Stimulated activated CD8-positive, alpha-beta memory T cell treated with anti-CD3 and anti-CD28 coated beads, Interleukin-7, amount 100 ng/mL, for 24 hours (primary cell): Measurements from ENCODE around the gene TGM4.

Experiments
- DNase-seq: peaks from one replicate; pipeline ENCODE4 v3.0.0-alpha.2; 2020; ENCODE audit warnings: low read depth

TGM4 gene

DNA sequence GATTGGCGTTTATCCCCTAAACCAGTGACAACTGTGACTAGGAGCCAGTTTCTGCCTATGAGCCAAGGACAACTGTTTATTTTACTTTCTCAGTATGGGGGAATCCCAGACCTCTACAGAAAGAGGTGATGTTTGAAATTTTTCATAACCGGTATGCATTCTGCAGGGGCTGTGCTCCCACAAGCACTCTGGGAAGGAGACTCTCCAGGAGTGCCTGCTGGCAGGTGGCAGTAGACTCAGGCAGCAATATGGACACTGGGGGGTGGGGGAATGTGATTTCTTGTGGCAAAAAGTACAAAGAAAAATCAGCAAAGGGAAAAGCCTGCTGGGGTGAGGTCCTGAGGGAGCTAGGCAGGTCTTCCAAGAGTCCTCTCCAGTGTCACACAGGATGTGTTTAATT lies 5.9 kb downstream of the TGM4 start:
- no peak for DNase-seq

DNA sequence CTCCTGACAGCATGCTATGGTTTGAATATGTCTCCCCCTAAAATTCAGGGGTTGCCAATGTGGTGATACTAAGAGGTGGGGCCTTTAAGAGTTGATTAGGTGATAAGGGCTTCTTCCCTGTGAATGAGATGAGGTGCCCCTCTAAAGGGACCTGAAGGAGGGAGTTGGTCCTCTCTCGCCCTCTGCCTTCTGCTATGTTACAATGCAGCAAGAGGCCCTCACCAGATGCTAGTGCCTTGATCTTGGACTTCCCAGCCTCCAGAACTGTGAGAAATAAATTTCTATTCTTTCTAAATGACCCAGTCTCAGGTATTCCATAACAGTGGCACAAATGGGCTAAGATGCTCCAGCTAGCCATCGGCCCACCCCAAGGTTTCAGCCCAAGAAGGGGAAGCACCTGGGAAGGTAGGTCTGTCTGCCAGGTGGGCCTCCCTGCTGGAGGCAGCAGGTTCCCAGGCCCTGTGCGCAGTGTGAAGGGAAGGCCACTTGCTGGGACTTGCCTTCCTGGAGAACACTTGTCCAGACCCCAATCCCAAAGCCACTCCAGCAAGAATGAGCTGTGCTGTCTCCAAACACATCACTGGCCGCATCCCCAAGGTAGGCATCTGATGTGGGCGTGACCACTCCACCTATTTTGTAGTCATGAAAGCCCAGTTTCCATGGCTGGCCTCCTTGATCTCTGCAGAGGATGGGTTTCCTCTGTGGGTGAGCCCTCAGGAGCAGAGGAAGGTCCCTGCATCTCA lies 9.0 kb downstream of the TGM4 start:
- DNase-seq: no peak

DNA sequence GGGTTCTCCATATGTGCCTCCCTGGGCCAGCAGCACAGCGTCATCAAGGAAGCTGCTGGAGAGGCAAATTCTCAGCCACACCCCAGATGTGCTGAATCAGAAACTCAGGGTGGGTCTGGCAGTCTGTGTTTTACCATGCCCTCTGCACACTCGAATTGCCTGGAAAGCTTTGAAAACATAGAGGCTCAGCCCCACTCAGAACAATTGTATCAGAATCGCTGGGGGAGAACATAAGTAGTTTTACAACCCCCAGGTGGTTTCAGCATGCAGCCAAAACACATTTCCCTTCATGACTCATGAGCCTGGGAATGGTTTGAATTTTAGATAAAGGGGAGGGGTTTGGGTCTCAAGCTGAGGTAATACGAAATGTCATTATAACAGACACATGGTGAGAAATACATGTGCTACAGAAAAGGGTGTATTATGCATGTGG lies 9.6 kb downstream of the TGM4 start:
- no peak for DNase-seq

DNA sequence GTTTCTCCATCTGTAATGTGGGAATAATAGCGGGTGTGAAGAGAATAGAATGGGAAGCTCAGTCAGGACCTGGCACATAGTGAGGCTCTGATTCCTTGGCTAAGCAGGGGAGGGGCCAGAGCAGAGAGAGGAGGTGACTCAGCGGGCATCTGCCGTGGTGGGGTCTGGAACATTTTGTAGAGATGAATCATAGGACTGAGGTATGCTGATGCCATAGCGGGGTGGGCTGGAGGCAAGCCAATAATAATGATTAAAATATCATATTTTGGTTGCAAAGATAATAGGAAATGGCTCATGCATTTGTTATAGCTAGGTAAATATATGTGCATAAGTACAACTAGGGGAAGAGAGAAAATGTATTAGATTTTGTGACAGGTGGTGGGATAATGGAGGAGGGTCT lies 11.2 kb downstream of the TGM4 start:
- DNase-seq: no peak

DNA sequence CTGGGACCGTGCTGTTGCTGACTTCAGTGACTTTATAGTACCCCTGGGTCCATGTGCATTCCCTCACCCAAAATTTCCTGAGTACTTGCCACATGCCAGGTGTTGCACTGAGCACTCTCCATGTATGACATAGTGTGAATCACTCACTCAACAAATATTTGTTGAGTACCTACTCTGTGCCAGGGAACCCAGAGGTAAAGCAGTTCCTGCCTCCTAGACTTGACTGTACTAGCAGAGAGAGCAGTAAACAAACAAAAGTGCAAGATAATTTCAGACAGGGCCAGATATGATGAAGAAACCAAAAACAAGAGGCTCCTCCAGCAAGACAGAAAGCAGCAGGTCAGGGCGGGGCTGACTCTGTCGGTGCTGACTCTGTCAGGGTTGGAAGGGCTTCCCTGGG lies 12.2 kb downstream of the TGM4 start:
- DNase-seq: no peak

DNA sequence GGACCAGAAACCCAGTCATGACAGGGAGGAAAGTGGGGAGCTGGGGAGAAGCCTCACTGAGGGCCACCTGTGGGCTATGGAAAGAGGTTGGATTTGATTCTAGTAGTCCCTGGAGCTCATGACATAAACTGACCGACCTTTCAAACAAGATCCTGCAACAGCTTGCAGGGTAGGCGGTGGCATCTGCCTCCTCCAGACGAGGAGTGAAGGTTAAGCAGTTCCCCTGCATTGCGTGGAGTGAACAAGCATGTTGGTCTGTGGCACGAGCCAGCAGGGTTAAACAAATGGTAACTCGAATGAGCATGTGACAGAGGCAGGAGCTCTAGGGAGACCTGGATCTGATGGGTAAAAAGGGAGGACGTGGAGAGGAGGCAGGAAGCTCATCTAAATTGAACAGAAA lies 12.7 kb downstream of the TGM4 start:
- DNase-seq: no peak

DNA sequence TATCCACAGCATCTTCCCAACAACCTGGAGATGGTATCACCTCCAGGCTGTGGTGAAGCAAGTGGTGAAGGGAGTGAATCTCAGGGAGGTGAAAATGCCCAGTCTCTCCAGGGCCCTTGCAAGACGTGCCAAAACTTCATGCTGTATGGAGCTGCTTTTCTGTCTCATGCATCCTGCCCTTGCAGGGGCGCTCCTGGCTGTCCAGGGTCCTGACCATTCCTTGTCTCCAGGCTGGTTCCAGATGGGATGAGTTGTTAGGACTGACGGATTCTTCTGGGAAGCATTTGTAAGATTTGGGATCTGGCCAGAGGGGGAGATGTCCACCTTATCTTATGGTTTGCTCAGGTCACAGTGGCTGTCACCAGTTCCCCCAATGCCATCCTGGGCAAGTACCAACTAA lies 15.8 kb downstream of the TGM4 start:
- DNase-seq: no peak

DNA sequence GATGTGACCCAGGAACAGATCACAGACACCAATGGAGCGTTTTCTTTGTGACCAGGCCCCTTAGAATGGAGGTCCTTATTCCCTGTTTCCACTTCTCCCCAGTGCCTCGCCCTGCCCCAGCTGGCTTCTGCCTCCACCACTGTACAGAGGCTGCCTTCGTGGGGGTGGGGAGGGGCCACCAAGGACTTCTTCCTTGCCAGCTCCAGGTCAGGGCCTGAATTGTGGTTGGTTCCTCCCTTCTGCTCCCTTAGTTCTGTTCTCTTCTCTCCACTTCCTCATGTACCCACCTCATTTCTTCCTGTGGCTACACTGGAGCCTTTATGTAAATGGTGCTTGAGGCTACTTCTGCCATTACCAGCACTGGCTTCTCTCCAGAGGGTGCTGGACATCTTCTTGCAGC lies 16.4 kb downstream of the TGM4 start:
- DNase-seq: no peak

DNA sequence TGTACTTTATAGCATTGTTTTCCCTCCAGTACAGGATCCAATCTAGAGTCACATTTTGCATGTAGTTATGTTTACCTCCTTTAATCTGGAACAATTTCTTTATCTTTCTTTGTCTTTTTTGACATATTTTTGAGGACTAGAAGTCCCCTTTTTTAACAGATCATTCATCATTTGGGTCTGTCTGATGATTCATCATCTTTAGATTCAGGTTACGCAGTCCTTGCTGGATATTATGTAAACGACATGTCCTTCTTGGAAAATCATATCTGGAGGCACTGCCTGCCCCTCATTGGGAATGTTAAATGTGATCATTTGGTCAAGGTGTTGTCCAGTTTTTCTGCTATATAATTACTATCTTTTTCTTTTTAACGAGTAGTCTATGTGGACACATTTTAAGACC lies 18.3 kb downstream of the TGM4 start:
- DNase-seq: no peak

DNA sequence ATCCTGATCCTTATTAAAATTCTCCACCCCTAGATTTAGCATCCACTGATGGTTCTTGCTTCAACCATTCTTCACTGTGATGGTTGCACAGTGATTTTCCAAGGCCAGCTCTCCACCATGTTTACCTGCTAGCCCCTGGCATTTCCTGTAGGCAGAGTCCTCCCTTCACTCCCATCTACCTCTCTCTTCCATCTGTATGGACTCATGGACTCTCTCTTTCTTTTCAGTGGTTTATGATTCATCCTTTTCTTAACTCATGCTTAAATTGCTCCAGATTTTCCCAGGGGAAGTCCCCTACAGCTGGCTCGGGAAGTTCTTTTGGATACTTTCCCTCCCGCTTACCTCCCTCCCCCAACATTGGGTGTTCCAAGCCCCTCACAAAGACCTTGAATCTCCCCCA lies 18.7 kb downstream of the TGM4 start:
- no peak for DNase-seq

DNA sequence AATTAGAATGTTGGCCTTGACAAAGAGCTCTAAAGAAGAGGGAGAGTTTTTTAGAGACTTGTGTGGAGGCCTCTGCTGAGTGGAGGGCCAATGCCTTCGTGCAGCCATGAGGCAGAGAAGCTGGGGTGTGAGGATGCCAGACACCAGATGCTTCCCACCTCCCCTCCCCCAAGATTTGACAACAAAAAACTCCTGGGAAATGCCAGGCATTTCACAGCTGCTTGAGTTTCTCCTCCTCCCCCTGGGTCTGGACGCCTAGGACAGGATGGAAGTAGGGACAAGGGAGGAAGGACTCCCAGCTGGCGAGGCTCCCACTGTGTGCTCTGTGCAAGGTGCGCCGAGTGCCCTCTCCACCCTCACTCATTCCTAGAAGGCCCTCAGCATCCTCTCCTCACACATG lies 20.1 kb downstream of the TGM4 start:
- DNase-seq: no peak

DNA sequence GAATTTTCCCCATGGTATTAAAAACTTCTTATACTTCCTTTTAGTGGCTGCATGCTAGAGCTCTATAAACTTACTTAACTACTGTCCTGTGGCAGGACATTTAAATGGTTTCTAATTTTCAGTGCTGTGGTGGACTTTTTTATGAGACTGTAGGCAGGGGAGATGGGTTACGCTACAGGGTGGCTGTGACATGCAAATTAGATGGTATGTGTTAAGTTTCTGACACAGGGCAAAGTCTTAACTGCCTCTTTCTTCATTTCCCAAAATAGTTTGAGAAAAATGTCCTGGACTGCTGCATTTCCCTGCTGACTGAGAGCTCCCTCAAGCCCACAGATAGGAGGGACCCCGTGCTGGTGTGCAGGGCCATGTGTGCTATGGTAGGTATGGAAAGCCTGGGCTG lies 22.0 kb downstream of the TGM4 start:
- no peak for DNase-seq

DNA sequence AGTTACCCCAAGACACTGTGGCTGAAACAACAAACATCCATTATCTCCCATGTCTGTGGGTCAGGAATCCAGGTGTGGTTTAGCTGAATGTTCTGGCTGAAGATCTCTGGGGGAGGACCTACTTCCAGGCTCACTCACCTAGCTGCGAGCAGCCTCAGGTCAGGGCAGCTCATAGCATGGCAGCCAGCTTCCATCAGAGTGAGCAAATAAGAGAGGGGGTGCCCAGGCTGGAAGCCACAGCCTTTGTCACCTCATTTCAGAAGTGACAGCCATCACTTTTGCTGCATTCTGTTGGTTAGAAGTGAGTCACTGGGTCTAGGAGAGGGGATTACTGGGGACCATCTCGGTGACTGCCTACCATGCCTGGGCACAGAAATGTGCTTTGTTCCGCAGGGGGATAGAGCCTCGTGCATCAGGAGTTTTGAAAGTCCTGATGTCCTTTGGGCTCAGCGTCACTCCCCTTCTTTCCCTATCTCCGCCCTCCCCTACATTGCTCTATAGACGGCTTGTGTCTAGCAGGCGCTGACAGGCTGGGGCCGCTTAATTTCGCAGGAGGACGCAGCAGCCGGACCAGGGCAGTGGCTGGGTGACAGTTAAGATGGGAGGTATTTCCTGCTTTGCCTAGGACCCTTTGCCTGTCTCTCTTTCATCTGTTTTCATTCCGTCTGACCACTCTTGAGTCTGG lies 25.4 kb downstream of the TGM4 start:
- no peak for DNase-seq

DNA sequence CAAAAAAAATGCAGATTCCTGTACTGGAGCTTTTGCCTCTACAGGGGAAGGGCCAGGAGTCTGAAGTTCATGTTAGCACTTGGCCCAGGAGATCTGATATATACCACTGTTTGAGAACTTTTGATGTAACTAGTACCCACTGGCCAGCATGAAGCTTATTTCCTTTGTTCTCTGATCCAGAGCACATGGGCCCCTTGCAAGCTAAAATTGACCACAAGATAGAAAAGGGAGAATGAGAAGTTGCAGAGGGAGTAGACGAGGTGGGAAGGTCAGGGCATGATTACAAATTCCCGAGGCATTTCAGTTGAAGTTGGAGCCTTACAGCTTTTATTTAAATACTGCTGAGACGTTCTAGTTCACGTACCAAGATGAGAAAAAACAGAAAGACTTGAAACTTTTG lies 28.2 kb downstream of the TGM4 start:
- DNase-seq: no peak

DNA sequence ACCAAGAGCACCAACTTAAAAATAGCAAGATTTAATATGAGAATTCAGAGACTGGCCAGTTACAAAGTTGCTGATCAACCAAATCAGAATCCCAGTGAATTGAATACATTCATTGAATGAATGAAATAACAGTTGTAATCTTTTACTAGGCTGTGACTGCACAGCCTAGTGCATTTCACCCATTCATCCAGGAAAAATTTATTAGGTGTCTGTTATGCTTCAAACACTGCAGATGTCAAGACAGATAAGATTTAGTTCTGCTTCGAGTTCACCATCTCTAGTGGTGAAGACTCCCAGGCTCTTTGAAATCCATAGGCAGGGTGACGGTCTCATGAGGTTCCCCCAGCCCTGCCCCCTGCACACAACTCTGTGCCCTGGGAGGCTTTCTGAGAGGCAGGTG lies 28.9 kb downstream of the TGM4 start:
- no peak for DNase-seq

DNA sequence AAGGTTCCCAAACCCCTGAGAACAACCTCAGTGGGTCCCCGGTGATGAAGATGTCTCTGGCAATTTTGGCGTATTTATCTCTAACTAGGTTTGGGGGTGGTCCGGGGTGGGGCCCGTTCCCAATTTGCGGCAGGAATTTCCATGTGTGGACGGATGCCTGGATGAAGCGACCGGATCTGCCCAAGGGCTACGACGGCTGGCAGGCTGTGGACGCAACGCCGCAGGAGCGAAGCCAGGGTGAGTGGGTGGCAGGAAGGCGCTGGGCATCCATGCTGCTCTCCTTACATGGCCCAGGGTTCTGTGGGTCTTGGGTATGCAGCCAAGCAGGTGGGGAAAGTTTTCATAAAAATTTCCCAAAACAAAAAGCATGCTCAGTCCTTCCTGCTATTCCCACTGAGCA lies 29.3 kb downstream of the TGM4 start:
- no peak for DNase-seq

DNA sequence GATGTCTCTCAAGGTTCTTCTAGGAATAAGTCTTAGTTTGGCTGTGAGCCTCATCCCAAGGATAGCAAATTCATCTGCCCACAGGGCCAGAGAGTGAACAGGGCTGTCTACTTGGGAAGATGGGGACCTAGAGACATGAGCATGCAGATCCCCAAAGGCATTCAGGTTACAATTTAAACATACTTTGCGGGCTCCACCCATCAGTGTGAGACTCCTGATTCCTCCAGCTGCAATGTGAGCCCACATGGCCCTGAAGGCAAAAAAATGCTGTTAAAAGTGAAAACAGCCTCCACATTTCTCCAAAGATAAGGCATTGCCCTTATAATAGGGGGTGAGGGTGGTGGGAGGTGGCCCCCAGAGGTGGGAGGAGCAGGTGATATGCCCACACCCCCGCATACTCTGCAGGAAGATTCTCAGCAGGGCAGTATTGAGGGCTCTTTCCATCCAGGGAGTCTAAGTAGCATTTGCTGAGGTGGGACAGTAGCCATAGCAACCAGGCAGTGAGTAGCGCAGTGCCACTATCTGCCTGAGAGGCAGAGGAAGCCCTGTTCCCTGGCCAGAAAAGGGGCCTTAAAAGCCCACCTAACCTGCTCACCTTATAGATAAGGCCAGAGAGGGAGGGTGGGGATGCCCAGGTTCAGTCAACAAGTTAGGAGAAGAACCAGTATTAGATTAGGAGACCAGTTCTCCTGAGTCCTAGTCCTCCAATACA lies 31.2 kb downstream of the TGM4 start:
- DNase-seq: no peak

DNA sequence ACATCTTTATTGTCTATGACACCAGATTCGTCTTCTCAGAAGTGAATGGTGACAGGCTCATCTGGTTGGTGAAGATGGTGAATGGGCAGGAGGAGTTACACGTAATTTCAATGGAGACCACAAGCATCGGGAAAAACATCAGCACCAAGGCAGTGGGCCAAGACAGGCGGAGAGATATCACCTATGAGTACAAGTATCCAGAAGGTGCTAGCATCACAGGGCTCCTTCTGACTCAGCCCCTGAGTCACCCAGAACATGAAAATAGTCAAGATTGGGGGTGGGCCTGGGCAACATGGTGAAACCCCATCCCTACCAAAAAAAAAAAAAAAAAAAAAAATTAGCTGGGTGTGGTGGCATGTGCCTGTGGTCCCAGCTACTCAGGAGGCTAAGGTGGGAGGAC lies 32.6 kb downstream of the TGM4 start:
- DNase-seq: no peak

DNA sequence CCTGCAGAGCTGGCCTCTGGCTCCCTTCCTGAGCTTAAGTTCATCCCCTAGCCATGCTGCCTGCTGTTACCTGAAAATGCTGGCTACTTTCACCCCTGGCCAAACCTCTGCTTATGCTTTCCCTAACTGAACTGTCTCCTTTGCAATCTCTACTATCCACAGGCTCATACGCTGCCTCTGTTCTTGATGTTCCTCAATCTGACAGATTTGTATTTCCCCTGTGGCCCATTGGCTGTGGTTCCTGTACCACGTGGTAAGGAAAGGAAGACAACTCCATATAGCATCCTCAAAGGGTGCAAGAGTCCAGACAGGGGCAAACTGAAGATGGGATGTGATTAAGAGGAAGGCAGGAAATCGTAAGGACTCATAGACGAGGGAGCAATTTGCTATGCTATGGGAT lies 33.2 kb downstream of the TGM4 start:
- no peak for DNase-seq

DNA sequence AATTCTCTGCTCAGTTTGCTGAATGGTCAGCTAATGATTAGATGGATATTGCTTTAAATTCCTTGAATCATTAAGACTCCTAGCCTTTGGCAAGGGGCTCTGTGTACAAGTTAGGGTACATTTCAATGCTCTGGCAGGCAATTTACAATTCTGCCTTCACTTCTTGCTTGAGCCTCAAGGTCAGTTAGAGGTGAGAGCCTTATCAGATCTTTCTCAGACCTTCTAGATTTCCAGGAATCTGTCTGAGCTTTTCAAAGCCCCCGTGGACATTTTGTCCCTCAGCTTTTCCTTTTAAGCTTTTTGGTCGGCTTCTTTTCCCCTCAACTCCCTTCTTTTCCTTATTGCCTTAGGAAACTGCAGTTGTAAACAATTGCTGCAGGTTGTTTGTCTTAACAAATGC lies 34.7 kb downstream of the TGM4 start:
- no peak for DNase-seq

DNA sequence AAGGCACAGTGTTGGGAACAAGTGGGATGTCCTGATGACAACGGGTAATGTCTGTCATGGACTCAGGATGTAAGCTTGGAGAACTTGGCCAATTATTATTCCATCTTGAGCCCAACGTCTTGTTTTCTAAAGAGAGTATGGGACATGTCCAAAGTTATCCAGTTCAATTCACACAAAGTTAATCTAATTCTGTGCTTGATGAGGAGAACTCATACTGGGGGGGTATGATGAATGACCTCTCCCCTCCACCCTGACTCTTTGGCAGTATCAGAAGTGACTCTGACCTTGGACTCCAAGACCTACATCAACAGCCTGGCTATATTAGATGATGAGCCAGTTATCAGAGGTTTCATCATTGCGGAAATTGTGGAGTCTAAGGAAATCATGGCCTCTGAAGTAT lies 36.3 kb downstream of the TGM4 start:
- no peak for DNase-seq

DNA sequence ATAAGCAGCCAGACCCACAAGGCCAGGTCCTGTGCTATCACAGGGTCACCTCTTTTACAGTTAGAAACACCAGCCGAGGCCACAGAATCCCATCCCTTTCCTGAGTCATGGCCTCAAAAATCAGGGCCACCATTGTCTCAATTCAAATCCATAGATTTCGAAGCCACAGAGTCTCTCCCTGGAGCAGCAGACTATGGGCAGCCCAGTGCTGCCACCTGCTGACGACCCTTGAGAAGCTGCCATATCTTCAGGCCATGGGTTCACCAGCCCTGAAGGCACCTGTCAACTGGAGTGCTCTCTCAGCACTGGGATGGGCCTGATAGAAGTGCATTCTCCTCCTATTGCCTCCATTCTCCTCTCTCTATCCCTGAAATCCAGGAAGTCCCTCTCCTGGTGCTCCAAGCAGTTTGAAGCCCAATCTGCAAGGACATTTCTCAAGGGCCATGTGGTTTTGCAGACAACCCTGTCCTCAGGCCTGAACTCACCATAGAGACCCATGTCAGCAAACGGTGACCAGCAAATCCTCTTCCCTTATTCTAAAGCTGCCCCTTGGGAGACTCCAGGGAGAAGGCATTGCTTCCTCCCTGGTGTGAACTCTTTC lies 39.6 kb downstream of the TGM4 start:
- DNase-seq: peak; percentile 25

DNA sequence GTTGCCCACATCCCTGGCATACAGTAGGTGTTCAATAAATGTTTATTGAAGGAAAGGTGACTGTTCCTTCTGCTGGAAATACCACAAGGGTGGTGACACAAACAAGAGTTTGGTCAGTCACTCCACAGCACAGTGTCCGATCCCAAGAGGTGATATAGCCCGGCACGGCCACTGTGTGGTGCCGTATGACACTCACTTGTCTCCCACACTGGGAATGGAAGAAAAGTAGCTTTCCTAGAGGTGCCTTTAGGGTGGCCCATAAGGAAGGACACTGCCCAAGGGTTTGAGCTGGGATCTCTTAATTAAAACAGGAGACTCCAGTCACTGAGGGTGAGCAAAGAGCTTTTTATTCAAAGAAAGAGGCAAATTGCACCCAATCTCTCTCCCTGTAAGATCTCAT lies 40.5 kb downstream of the TGM4 start:
- no peak for DNase-seq
